NCI-H748 treated with DMSO at 0.1 percent for 48 hours (cell line): Measurements from ENCODE around the gene LRRC36.

ENCODE experiments used
- DNase-seq: peaks from one replicate; lab custom pipeline; 2025; lab: John Stamatoyannopoulos, UW

LRRC36 gene

GRCh38 chr16:67391424-67392300 lies 65.0 kb downstream of the LRRC36 start:
- peak; percentile 27 for DNase-seq

- no peak for DNase-seq
Measured at GRCh38 chr16:67392301-67393059, 65.9 kb downstream of the LRRC36 start.

- DNase-seq = peak; percentile 55
Measured at GRCh38 chr16:67393111-67393787, 66.6 kb downstream of the LRRC36 start, which contains the start of gene TPPP3. Gene TPPP3 (minus strand): TSS chr16:67393498. CDS start chr16:67391111, 2,387 bp downstream.

GRCh38 chr16:67393788-67394154 lies 67.2 kb downstream of the LRRC36 start:
- DNase-seq = no peak

DNA sequence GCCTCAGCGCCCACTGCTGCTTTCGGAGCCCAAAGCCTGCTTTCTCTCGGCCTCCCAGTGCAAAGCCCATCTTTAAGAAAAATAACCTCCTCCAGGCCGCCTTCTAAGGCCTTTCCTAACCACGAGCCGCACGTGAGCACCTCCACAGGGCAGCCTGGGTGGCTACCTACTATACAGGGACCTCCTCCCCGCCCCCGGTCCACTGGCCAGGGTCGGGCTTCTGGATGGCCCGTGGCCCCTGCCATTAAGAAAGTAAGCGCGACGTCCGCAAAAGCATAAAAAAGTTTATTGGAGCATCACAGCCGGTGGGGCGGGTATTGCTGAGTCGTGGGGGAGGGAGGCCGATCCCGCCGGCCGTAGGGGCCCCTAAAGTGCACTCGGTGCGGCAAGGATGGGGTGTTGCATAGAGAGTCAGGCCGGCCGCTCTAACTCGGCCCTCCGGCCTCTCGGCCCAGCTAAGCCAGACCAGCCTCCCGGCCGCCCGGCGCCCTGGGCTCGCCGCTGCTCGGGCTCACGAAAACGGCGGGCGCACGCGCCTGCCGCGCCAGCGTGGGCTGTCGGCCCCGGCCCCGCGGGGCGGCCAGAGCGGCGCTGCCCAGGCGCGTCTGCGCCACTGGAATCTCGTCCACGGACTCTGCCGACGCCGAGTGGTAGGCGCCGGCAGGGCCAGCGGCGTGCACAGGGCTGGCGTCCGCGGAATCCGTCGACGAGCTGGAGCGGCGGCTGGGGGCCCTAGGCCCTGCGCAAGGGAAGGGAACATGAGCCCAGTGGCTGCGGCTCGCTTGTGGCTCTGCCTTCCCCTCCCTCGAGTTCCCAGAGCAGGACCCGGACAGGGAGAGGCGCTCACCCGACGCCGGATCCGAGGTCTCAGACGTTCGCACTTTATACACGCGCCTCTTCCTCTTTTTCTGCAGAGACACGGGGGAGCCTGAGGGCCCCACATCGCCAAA lies 67.8 kb downstream of the LRRC36 start:
- DNase-seq = no peak

DNA sequence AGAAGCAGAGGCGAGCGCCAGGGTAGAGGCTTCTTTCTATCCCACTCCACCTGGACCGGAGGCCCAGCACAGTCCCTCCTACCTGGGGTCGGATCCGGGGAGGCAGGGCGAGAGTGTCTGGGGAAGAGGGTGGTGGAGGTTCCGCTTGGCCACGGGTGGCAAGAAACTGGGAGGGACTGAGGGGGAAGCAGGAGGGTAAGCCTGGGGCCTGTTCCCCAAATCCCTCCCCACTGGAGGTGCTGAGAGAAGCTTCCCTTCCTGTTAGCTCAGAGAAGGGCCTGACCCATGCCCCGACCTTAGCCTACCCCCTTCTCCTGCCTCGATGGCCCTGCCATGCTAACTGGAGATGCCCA lies 68.5 kb downstream of the LRRC36 start:
- no peak for DNase-seq

DNA sequence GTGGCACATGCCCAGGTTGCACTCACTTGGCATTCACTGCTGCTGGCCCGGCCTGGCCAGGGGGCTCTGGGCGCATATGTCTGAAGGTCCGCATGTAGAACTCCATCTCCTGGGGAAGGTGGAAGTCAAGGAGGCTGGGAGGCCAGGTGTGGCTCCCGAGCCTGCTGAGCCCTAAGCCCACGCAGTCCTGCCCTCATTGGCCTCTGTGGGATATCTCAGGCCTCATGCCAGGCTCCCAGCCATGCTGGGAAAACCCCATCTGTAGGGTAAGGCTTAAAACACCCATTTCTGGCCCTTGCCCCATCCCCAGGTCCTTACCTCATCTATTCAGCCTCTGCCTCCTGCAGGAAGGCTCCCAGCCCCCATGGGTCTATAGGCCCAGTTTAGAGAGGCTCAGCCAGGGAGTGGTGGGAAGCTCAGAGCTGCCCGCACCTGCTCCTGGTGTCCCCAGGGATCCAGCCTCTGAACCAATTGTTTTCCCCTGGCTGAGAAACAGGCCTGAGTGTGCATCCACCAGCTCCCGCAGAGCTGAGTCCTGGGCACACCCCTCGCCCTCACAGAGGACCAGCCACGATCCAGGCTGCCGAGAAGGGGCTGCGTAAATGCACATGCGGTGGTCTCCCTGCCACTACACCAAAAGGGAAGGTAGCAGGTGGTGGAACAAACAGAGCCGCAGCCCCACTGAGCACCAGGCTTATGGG lies 69.0 kb downstream of the LRRC36 start:
- peak; percentile 69 for DNase-seq

GRCh38 chr16:67396159-67397035 lies 69.8 kb downstream of the LRRC36 start:
- DNase-seq = peak; percentile 89

DNA sequence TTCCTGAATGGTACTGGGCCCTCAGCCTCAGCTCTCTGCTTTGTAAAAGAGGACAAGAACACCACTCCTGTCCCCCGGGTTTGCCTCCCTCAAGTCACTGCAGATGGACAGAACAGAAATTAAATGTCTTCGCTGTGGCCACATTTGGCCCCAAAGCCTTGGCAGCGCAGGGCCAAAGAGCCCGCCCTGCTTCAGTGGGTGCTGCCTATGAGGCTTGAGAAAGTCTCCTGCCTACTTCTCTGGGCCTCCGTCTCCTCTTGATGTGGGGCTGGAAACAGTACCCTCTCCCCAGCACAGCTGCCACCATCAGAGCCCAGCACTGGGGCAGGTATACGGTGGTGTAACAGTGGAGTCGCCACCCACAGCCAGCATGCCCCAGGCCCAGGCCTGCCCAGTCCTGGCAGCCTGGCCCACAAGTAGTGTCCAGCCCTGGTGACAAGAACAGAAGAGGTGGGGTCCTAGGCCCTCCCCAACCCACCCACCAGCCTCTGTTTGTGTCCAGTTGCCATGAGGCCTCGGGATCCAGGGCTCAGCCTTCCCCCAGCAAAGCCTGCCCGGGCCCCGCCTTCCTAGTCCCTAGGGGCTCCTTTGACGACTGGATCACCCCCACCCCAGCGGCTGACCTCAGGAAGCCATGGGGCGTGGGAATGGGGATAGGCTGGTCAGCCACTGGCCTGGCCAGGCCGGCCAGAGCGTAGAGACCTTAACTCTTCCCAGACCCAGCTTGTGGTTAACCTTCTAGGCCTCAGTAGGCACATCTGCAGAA lies 70.6 kb downstream of the LRRC36 start:
- no peak for DNase-seq

GRCh38 chr16:67397812-67398545 lies 71.4 kb downstream of the LRRC36 start:
- no peak for DNase-seq

DNA sequence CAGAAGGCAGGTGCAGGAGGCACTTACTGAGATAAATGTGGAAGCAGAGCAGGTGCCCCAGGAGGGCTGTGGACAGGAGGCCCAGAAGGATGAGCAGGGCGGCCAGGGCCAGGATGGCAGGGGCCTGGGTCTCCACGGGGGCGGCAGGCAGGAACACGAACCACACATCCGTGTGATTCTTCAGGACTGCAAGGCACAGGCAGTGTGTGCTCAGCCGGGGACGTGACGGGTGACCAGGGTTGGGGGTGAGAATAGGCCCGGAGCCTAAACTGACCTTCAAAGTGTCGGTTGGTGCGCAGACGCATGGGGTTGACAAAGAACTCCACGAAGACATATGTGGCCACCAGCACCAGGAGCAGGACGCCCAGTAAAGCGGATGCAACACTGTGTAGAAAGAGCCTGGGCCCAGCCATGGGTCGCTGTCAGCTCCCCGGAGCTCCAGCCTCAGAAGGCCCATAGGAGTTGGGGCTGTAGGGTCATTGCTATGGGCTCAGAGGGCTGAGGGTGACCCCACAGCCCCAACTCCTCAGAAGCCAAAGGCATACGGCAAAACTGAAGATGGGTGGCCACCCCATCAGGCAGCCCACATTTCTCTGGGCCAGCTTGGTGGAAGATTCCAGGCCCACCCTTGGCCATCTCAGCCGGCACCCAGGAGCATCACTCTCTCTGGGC lies 72.1 kb downstream of the LRRC36 start:
- no peak for DNase-seq

GRCh38 chr16:67399218-67399733 lies 72.7 kb downstream of the LRRC36 start:
- DNase-seq = no peak

- no peak for DNase-seq
Measured at GRCh38 chr16:67399749-67400704, 73.4 kb downstream of the LRRC36 start.

DNA sequence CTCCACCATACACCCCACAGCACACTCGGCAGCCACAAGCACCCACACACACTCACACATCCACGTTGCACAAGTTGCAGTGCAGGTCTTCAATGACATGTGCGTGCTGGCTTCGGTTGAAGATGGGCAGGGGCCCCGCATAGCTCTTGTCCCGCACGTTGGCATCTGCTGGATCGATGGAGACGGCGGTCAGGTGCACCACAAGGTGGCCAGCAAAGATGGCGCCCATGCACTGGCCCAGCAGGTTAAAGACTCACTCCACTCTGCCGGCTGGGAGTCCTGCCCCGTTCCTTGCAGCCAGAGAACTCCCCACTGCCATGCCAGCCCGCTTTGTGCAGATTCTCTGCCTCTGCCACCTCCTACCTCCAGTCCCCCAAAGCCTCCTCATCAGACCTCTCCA lies 74.3 kb downstream of the LRRC36 start:
- no peak for DNase-seq

DNA sequence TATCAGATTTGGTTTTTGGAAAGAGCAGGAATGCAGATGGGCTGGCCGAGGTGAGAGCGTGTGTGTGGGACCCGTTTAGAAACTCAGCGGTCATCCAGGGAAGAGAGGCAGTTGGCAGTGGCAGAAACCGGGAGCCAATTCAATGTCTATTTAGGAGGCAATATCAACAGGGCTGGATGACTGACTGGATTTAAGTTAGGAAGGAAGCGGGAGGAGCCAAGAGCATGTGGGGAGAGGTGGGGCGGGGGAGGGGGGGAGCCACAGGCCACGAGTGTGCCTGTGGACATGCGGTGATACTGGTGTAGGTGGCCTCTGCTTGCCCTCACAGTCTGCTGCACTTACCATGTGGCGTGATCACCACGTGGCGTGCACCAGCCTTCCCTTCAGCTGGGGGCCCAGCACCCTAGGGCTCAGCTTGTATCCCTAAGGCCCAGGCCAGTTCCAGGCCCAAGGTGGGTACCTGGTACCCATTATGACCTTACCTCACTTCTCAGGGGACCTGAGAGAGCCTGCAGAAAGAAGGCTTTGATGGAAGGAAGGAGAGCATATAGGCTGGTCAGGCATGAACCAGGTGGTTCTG lies 77.5 kb downstream of the LRRC36 start:
- DNase-seq = no peak

DNA sequence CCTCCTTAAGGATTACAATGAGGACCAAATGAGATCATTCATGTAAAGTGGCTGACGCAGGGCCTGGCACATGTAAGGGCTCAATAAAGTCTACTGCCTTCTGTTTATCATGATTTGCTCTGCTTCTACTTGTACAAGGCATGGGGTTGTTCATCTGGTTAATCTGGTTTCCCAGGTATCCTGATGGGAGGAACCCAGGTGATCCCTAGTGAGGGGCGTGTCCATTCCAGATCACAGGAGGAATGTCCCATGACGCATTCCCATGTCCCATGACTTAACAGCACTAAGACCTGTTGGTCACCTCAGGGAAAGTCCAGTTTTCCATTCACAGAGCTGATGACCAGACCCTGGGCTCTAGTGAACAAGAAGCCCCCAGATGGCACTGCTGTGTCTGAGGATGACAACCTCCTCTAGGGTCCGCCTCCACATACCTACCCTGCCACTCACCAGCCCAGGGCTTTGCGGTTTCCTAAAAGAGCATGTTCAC lies 78.2 kb downstream of the LRRC36 start:
- no peak for DNase-seq
